Glomerular visceral epithelial cell (primary cell): ENCODE data around the gene EME2.

ENCODE experiments used
- DNase-seq: peaks from one replicate; pipeline ENCODE4 v3.0.0-alpha.2; 2016; ENCODE audit errors: extremely low spot score

The EME2 gene

GRCh38 chr16:1778200-1779179 is 5.9 kb downstream of the EME2 start:
- DNase-seq, result no peak

- no peak for DNase-seq
These were observed 6.7 kb downstream of the EME2 start for GRCh38 chr16:1779234-1779701.

- no peak for DNase-seq
These were observed 7.4 kb downstream of the EME2 start for GRCh38 chr16:1779741-1780676.

GRCh38 chr16:1780677-1781072 is 8.1 kb downstream of the EME2 start:
- no peak for DNase-seq

GRCh38 chr16:1781254-1781653 is 8.6 kb downstream of the EME2 start:
- DNase-seq, result no peak

- DNase-seq, result peak; percentile 43
These were observed 9.3 kb downstream of the EME2 start for GRCh38 chr16:1781758-1782407.

- DNase-seq, result peak; percentile 100
These were observed 10.0 kb downstream of the EME2 start, which contains the start of the genes NUBP2 and SPSB3 for GRCh38 chr16:1782408-1783264. TSS of gene NUBP2 (plus strand) at chr16:1782960. CDS start at chr16:1783021, 61 bp downstream. TSS of gene SPSB3 (minus strand) at chr16:1782571. CDS start at chr16:1781483, 1,088 bp downstream.

GRCh38 chr16:1784977-1785845 is 12.6 kb downstream of the EME2 start:
- no peak for DNase-seq

GRCh38 chr16:1785846-1786170 is 13.2 kb downstream of the EME2 start:
- no peak for DNase-seq

GRCh38 chr16:1786242-1787055 is 13.8 kb downstream of the EME2 start:
- no peak for DNase-seq

GRCh38 chr16:1787056-1787321 is 14.4 kb downstream of the EME2 start:
- DNase-seq, result no peak

GRCh38 chr16:1787322-1788094 is 14.9 kb downstream of the EME2 start:
- no peak for DNase-seq

GRCh38 chr16:1788095-1788707 is 15.6 kb downstream of the EME2 start:
- DNase-seq, result no peak

- no peak for DNase-seq
These were observed 16.1 kb downstream of the EME2 start for GRCh38 chr16:1788708-1789100.

GRCh38 chr16:1789643-1790045 is 17.0 kb downstream of the EME2 start:
- no peak for DNase-seq

GRCh38 chr16:1790261-1790610 is 17.6 kb downstream of the EME2 start:
- DNase-seq, result no peak

- no peak for DNase-seq
These were observed 18.1 kb downstream of the EME2 start for GRCh38 chr16:1790611-1791255.
